CD14-positive monocyte (primary cell): ENCODE results near the gene CAST. TPM values are rescaled to one million over a fixed set of nuclear protein-coding genes. Genes with fewer than 3 reads are reported as not detected.

Experiments
- DNase-seq, 3 donors: peaks; one replicate each; pipeline ENCODE4 v3.0.0-alpha.2; 2011 to 2022
- H2AFZ ChIP-seq: 2 replicates; pipeline ENCODE4 v1.6.0; 2012; ENCODE audit warnings: mild to moderate bottlenecking, low read depth, low read length, inconsistent platforms; ENCODE audit not compliant: insufficient read depth, poor library complexity, severe bottlenecking
- H3K27ac ChIP-seq, 2 donors: 1 replicate in 1 of 2; 2 replicates in 1 of 2; pipeline ENCODE4 v1.5.1; 2012 to 2013; ENCODE audit warnings: low read length in 2 of 2, control low read depth in 1 of 2, inconsistent platforms in 1 of 2, low read depth in 1 of 2, mild to moderate bottlenecking in 1 of 2
- H3K27me3 ChIP-seq, 2 donors: one replicate each; pipeline versions ENCODE4 v1.6.0 to v1.6.1; 2011 to 2013; ENCODE audit warnings: low read length in 2 of 2; ENCODE audit not compliant: control insufficient read depth in 2 of 2, insufficient read depth in 2 of 2
- H3K36me3 ChIP-seq, 2 donors: replicated peaks in 1 of 2; 1 replicate in 1 of 2; 2 replicates in 1 of 2; pipeline versions ENCODE4 v1.5.1 to v1.6.1; 2012 to 2013; ENCODE audit warnings: low read length in 2 of 2, control low read depth in 1 of 2, inconsistent platforms in 1 of 2, mild to moderate bottlenecking in 1 of 2; ENCODE audit not compliant: insufficient read depth in 2 of 2, control insufficient read depth in 1 of 2
- H3K4me1 ChIP-seq, 2 donors: 1 replicate in 1 of 2; 2 replicates in 1 of 2; pipeline versions ENCODE4 v1.5.1 to v1.6.1; 2012 to 2013; ENCODE audit warnings: low read length in 2 of 2, control low read depth in 1 of 2, inconsistent platforms in 1 of 2, mild to moderate bottlenecking in 1 of 2, moderate library complexity in 1 of 2; ENCODE audit not compliant: insufficient read depth in 2 of 2, control insufficient read depth in 1 of 2
- H3K4me2 ChIP-seq: replicated peaks from 2 replicates; pipeline ENCODE3; 2012; ENCODE audit warnings: low read length, moderate library complexity, mild to moderate bottlenecking; ENCODE audit not compliant: poor library complexity, severe bottlenecking; ENCODE audit errors: extremely low read depth
- H3K4me3 ChIP-seq, 3 experiments: fragments of 200-600 bp in 1 of 3; sonication (generic) in 1 of 3; replicated peaks in 1 of 3; 1 replicate in 2 of 3; 2 replicates in 1 of 3; pipeline ENCODE4 v1.5.1; 2011 to 2013; ENCODE audit warnings: low read length in 3 of 3, mild to moderate bottlenecking in 3 of 3, control low read depth in 2 of 3, low read depth in 2 of 3, inconsistent platforms in 1 of 3, moderate library complexity in 1 of 3
- H3K79me2 ChIP-seq: 2 replicates; pipeline ENCODE4 v1.6.0; 2012; ENCODE audit warnings: mild to moderate bottlenecking, control low read depth, inconsistent platforms, low read length, moderate library complexity; ENCODE audit not compliant: insufficient read depth
- H3K9ac ChIP-seq: 2 replicates; pipeline ENCODE4 v1.6.0; 2017; ENCODE audit warnings: low read length, mild to moderate bottlenecking; ENCODE audit not compliant: insufficient read depth, poor library complexity, severe bottlenecking
- H3K9me3 ChIP-seq, 2 donors: replicated peaks in 1 of 2; 1 replicate in 1 of 2; 2 replicates in 1 of 2; pipeline versions ENCODE4 v1.5.1 to v1.6.1; 2012 to 2013; ENCODE audit warnings: low read length in 2 of 2, control low read depth in 1 of 2; ENCODE audit not compliant: control insufficient read depth in 1 of 2, insufficient read depth in 1 of 2
- H4K20me1 ChIP-seq: 2 replicates; pipeline ENCODE4 v1.6.0; 2012; ENCODE audit warnings: mild to moderate bottlenecking, low read length, control low read depth, moderate library complexity; ENCODE audit not compliant: insufficient read depth
- H3K27ac Mint-ChIP-seq, 7 donors: one replicate each; pipeline ENCODE4 v1.8.0; 2020; ENCODE audit warnings: mild to moderate bottlenecking in 7 of 7, mixed read lengths in 7 of 7, moderate library complexity in 6 of 7, inconsistent platforms in 2 of 7
- H3K27me3 Mint-ChIP-seq, 3 donors: one replicate each; pipeline ENCODE4 v1.8.0; 2021 to 2022; ENCODE audit warnings: low read depth in 3 of 3, mild to moderate bottlenecking in 3 of 3, mixed read lengths in 3 of 3, moderate library complexity in 3 of 3, inconsistent platforms in 1 of 3
- H3K36me3 Mint-ChIP-seq, 2 donors: one replicate each; pipeline ENCODE4 v1.8.0; 2020; ENCODE audit warnings: mixed read lengths in 2 of 2, inconsistent platforms in 1 of 2, mild to moderate bottlenecking in 1 of 2
- H3K4me1 Mint-ChIP-seq: one replicate; pipeline ENCODE4 v1.8.0; 2020; ENCODE audit warnings: mild to moderate bottlenecking, mixed read lengths
- H3K4me3 Mint-ChIP-seq, 2 donors: one replicate each; pipeline ENCODE4 v1.8.0; 2020; ENCODE audit warnings: mild to moderate bottlenecking in 2 of 2, mixed read lengths in 2 of 2, moderate library complexity in 1 of 2
- H3K9me3 Mint-ChIP-seq, 7 donors: one replicate each; pipeline ENCODE4 v1.8.0; 2020 to 2022; ENCODE audit warnings: mixed read lengths in 7 of 7, mild to moderate bottlenecking in 6 of 7, moderate library complexity in 6 of 7, inconsistent platforms in 2 of 7
- CTCF ChIP-seq: fragments of 200-600 bp; IDR thresholded peaks from one replicate; pipeline ENCODE4 v1.8.0; 2022; ENCODE audit warnings: antibody characterized with exemption, mild to moderate bottlenecking
- WGBS: methylation state at CpG from one replicate; pipeline ENCODE4 v1.1.5; 2013; ENCODE audit warnings: missing lambda C conversion rate; ENCODE audit not compliant: insufficient coverage; 5-methylcytosine and 5-hydroxymethylcytosine counted together
- intact Hi-C, 2 donors: fragments of 100-400 bp; cut with micrococcal nuclease; formaldehyde crosslinking; loops; one replicate each; pipeline versions ENCODE4 v1.15.0 to v1.15.1; 2023
- polyA plus RNA-seq, 3 donors: library from polyadenylated mRNA; depleted of rRNA in 1 of 3; unstranded in 2 of 3; stranded (reverse) in 1 of 3; fragments of 300-500 nt in 2 of 3; fragments of >200 nt in 1 of 3; fragmentation: Illumina TruSeq in 2 of 3; gene quantifications; 1 replicate in 2 of 3; 2 replicates in 1 of 3; pipeline ENCODE4 v1.2.3, GENCODE V29; 2012 to 2021

Gene CAST
- polyA plus RNA-seq, 3 donors = 49.6 to 125 (median 76.8) TPM

- Mint-ChIP-seq H3K36me3 (no peaks in the 10 kb centered on the region), H3K27ac (no peak overlapping the region), H3K9me3 (no peaks in the 10 kb centered on the region), H3K4me3 (no peak overlapping the region), H3K4me1 (peaks cover 20% of the 10 kb centered on the region), H3K27me3 (peaks cover 0 to 2% (median 2%) of the 10 kb centered on the region in 3 donors)
- no CpG with 5 or more reads among the region's 1 CpG for WGBS
- intact Hi-C loops = no loop called here
- no peak overlapping the region for H3K4me3 ChIP-seq
- H3K9ac ChIP-seq = no peak overlapping the region
- no peaks in the 10 kb centered on the region for H3K36me3 ChIP-seq
- H3K4me1 ChIP-seq = peaks cover 11 to 13% of the 10 kb centered on the region in 2 donors
- H2AFZ ChIP-seq = no peak overlapping the region
- no peaks in the 10 kb centered on the region for H3K9me3 ChIP-seq
- no peak for DNase-seq
- H3K4me2 ChIP-seq = no peak overlapping the region
- H4K20me1 ChIP-seq = no peaks in the 10 kb centered on the region
- H3K27ac ChIP-seq = no peak overlapping the region
- H3K27me3 ChIP-seq = no peaks in the 10 kb centered on the region
- TF ChIP-seq CTCF = no peak
- no peaks in the 10 kb centered on the region for H3K79me2 ChIP-seq
Measured at GRCh38 chr5:96634881-96635280, 27.3 kb upstream of the CAST start.

- no peak for TF ChIP-seq CTCF
- Histone ChIP-seq H3K27ac (no peak overlapping the region), H3K4me1 (peaks cover 11 to 13% of the 10 kb centered on the region in 2 donors), H3K9ac (no peak overlapping the region), H3K79me2 (no peaks in the 10 kb centered on the region), H3K9me3 (no peaks in the 10 kb centered on the region), H3K27me3 (no peaks in the 10 kb centered on the region), H3K4me3 (no peak overlapping the region), H4K20me1 (no peaks in the 10 kb centered on the region), H3K36me3 (no peaks in the 10 kb centered on the region), H3K4me2 (no peak overlapping the region), H2AFZ (no peak overlapping the region)
- WGBS = no CpG with 5 or more reads among the region's 1 CpG
- H3K27me3 Mint-ChIP-seq = peaks cover 0 to 2% (median 2%) of the 10 kb centered on the region in 3 donors
- intact Hi-C loops = no loop called here
- no peak overlapping the region for H3K4me3 Mint-ChIP-seq
- no peak for DNase-seq
- no peaks in the 10 kb centered on the region for H3K36me3 Mint-ChIP-seq
- H3K9me3 Mint-ChIP-seq = no peaks in the 10 kb centered on the region
- H3K4me1 Mint-ChIP-seq = peaks cover 20% of the 10 kb centered on the region
- no peak overlapping the region for H3K27ac Mint-ChIP-seq
Measured at GRCh38 chr5:96636046-96636445, 26.1 kb upstream of the CAST start.
